ENCODE data around the gene MRAS. TPM values are rescaled to one million over a fixed set of nuclear protein-coding genes. Genes with fewer than 3 reads are reported as not detected.

Gene MRAS
- polyA plus RNA-seq, 3 donors = 6.2 to 13.2 (median 8.3) TPM

GRCh38 chr3:138394686-138395085 is 46.3 kb downstream of the MRAS start:
- no peak overlapping the region for H3K9ac ChIP-seq (ENCODE audit: insufficient read depth, low read length, poor library complexity, severe bottlenecking)
- H3K27ac ChIP-seq (ENCODE audit: low read depth in 1 of 2, low read length in 2 of 2) = no peak overlapping the region
- peak overlapping the region in 1 of 7 donors; percentile 62 for H3K27ac Mint-ChIP-seq
- no peaks in the 10 kb centered on the region for H3K79me2 ChIP-seq (ENCODE audit: insufficient read depth, low read length)
- H3K36me3 Mint-ChIP-seq = peaks cover 0 to 1% of the 10 kb centered on the region in 2 donors
- DNase-seq = no peak
- H3K4me1 Mint-ChIP-seq = peaks cover 5% of the 10 kb centered on the region
- TF ChIP-seq, protein P1, sequence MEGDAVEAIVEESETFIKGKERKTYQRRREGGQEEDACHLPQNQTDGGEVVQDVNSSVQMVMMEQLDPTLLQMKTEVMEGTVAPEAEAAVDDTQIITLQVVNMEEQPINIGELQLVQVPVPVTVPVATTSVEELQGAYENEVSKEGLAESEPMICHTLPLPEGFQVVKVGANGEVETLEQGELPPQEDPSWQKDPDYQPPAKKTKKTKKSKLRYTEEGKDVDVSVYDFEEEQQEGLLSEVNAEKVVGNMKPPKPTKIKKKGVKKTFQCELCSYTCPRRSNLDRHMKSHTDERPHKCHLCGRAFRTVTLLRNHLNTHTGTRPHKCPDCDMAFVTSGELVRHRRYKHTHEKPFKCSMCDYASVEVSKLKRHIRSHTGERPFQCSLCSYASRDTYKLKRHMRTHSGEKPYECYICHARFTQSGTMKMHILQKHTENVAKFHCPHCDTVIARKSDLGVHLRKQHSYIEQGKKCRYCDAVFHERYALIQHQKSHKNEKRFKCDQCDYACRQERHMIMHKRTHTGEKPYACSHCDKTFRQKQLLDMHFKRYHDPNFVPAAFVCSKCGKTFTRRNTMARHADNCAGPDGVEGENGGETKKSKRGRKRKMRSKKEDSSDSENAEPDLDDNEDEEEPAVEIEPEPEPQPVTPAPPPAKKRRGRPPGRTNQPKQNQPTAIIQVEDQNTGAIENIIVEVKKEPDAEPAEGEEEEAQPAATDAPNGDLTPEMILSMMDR (IDR thresholded peaks at IDR 0.05) = no peak
- no peak overlapping the region for H3K4me3 ChIP-seq (replicated peaks in 1 of 3; ENCODE audit: low read depth in 2 of 3, low read length in 3 of 3)
- H2AFZ ChIP-seq (ENCODE audit: insufficient read depth, low read depth, low read length, poor library complexity, severe bottlenecking) = no peak overlapping the region
- no peaks in the 10 kb centered on the region for H3K36me3 ChIP-seq (replicated peaks in 1 of 2; ENCODE audit: control insufficient read depth in 1 of 2, insufficient read depth in 2 of 2, low read length in 2 of 2)
- no peaks in the 10 kb centered on the region for H3K9me3 ChIP-seq (replicated peaks in 1 of 2; ENCODE audit: control insufficient read depth in 1 of 2, insufficient read depth in 1 of 2, low read length in 2 of 2)
- H3K4me2 ChIP-seq (replicated peaks; ENCODE audit: extremely low read depth, low read length, poor library complexity, severe bottlenecking) = no peak overlapping the region
- H3K4me1 ChIP-seq (ENCODE audit: control insufficient read depth in 1 of 2, insufficient read depth in 2 of 2, low read length in 2 of 2) = no peaks in the 10 kb centered on the region
- H3K4me3 Mint-ChIP-seq = no peak overlapping the region
- H3K27me3 ChIP-seq (ENCODE audit: control insufficient read depth in 2 of 2, insufficient read depth in 2 of 2, low read length in 2 of 2) = no peaks in the 10 kb centered on the region
- H4K20me1 ChIP-seq (ENCODE audit: insufficient read depth, low read length) = no peaks in the 10 kb centered on the region
- 96% methylated on average over 4 of the region's 5 CpGs for WGBS (ENCODE audit: insufficient coverage)
- H3K9me3 Mint-ChIP-seq = peaks cover 0 to 2% (median 0%) of the 10 kb centered on the region in 7 donors
- intact Hi-C loops (cut with micrococcal nuclease) = no loop called here
- H3K27me3 Mint-ChIP-seq (ENCODE audit: low read depth in 3 of 3) = peaks cover 0 to 5% (median 2%) of the 10 kb centered on the region in 3 donors

- Histone ChIP-seq H3K9me3 (replicated peaks in 1 of 2; ENCODE audit: control insufficient read depth in 1 of 2, insufficient read depth in 1 of 2, low read length in 2 of 2) (no peaks in the 10 kb centered on the region), H3K27me3 (ENCODE audit: control insufficient read depth in 2 of 2, insufficient read depth in 2 of 2, low read length in 2 of 2) (no peaks in the 10 kb centered on the region), H3K4me2 (replicated peaks; ENCODE audit: extremely low read depth, low read length, poor library complexity, severe bottlenecking) (no peak overlapping the region), H3K4me1 (ENCODE audit: control insufficient read depth in 1 of 2, insufficient read depth in 2 of 2, low read length in 2 of 2) (no peaks in the 10 kb centered on the region), H2AFZ (ENCODE audit: insufficient read depth, low read depth, low read length, poor library complexity, severe bottlenecking) (no peak overlapping the region), H3K9ac (ENCODE audit: insufficient read depth, low read length, poor library complexity, severe bottlenecking) (no peak overlapping the region), H3K4me3 (replicated peaks in 1 of 3; ENCODE audit: low read depth in 2 of 3, low read length in 3 of 3) (no peak overlapping the region), H4K20me1 (ENCODE audit: insufficient read depth, low read length) (no peaks in the 10 kb centered on the region), H3K27ac (ENCODE audit: low read depth in 1 of 2, low read length in 2 of 2) (no peak overlapping the region), H3K79me2 (ENCODE audit: insufficient read depth, low read length) (no peaks in the 10 kb centered on the region), H3K36me3 (replicated peaks in 1 of 2; ENCODE audit: control insufficient read depth in 1 of 2, insufficient read depth in 2 of 2, low read length in 2 of 2) (no peaks in the 10 kb centered on the region)
- H3K4me3 Mint-ChIP-seq = no peak overlapping the region
- 92% methylated on average over 8 of the region's 12 CpGs for WGBS (ENCODE audit: insufficient coverage)
- peaks cover 0 to 2% (median 0%) of the 10 kb centered on the region in 7 donors for H3K9me3 Mint-ChIP-seq
- intact Hi-C loops (cut with micrococcal nuclease) = no loop called here
- H3K4me1 Mint-ChIP-seq = peaks cover 5% of the 10 kb centered on the region
- peaks cover 1 to 5% (median 2%) of the 10 kb centered on the region in 3 donors for H3K27me3 Mint-ChIP-seq (ENCODE audit: low read depth in 3 of 3)
- H3K27ac Mint-ChIP-seq = peak overlapping the region in 2 of 7 donors; percentile 20 to 26
- DNase-seq = no peak
- peaks cover 0 to 5% of the 10 kb centered on the region in 2 donors for H3K36me3 Mint-ChIP-seq
- TF ChIP-seq, protein P1 (IDR thresholded peaks at IDR 0.05) = no peak
Observed at GRCh38 chr3:138395865-138396751, 47.7 kb downstream of the MRAS start.

Measured in CD14-positive monocyte (primary cell).